ENCODE data around the gene GDF7. TPM values are rescaled to one million over a fixed set of nuclear protein-coding genes. Genes with fewer than 3 reads are reported as not detected.

The GDF7 gene
- total and polyA plus RNA-seq, 2 of the 4 experiments (the other 2 are of a cell fraction) = under 0.01 to 0.02 TPM

- DNase-seq (no peak), ATAC-seq (ENCODE audit: low read depth) (no peak)
- BruUV-seq (replicated peaks) = no TSS peak
- no peaks in the 10 kb centered on the region for H3K9me1 ChIP-seq (ENCODE audit: insufficient read depth, low read length)
- intact Hi-C loops (cut with micrococcal nuclease) = no loop called here
- ChIA-PET CTCF (no interaction called here), POLR2A (ENCODE audit: unreplicated experiment) (interaction anchor here (0.6 kb wide), 1 partner anchor 180 kb away, joined by 3 read pairs; no protein-coding TSS in a partner anchor)
- dilution Hi-C loops (cut with HindIII; ENCODE audit: low sequenced_read_pairs, unreplicated experiment) = loop anchor here (25.0 kb wide), 1 partner anchor 242 kb away; no protein-coding TSS in a partner anchor
- H3K4ac ChIP-seq (ENCODE audit: low read depth, low read length) = no peak overlapping the region
- no peak overlapping the region for H3K56ac ChIP-seq (ENCODE audit: extremely low read depth, insufficient read depth, low read length)
- H4K91ac ChIP-seq (ENCODE audit: insufficient read depth, low read depth, low read length) = no peak overlapping the region
- no peak overlapping the region for H4K5ac ChIP-seq (ENCODE audit: low read depth, low read length)
- no CpG with 5 or more reads among the region's 6 CpGs for WGBS, 2 experiments (ENCODE audit: extremely low coverage in 2 of 2, insufficient read length in 1 of 2)
- H4K20me1 ChIP-seq (ENCODE audit: insufficient read depth, low read length) = no peaks in the 10 kb centered on the region
- H3K9ac ChIP-seq (ENCODE audit: low read depth, low read length) = no peak overlapping the region
- H3K4me1 ChIP-seq (ENCODE audit: control insufficient read depth, insufficient read depth, low read length) = peaks cover 2% of the 10 kb centered on the region
- H3K18ac ChIP-seq (ENCODE audit: low read depth, low read length) = no peak overlapping the region
- H3K4me3 ChIP-seq (ENCODE audit: insufficient read depth, low read depth, low read length) = no peak overlapping the region
- no peak overlapping the region for H4K8ac ChIP-seq (ENCODE audit: low read depth in 2 of 2, low read length in 2 of 2)
- no peak overlapping the region for H2AFZ ChIP-seq (replicated peaks; ENCODE audit: low read length, poor library complexity)
- no peak overlapping the region for H2AK5ac ChIP-seq (ENCODE audit: low read depth, low read length)
- no peaks in the 10 kb centered on the region for H3K27me3 ChIP-seq (ENCODE audit: control insufficient read depth, insufficient read depth, low read length)
- TF ChIP-seq ELK1 (IDR thresholded peaks at IDR 0.05; ENCODE audit: borderline replicate concordance, low read depth, low read length) = no peak
- TF ChIP-seq MAZ (IDR thresholded peaks at IDR 0.05; ENCODE audit: borderline replicate concordance, low read depth, low read length) = no peak
- TF ChIP-seq POLR2A (IDR thresholded peaks at IDR 0.05; ENCODE audit: low read depth, low read length) = no peak
- no peak for TF ChIP-seq BHLHE40 (IDR thresholded peaks at IDR 0.05; ENCODE audit: low read depth, low read length)
- TF ChIP-seq RAD21 (IDR thresholded peaks at IDR 0.05; ENCODE audit: low read length) = no peak
- TF ChIP-seq RCOR1 (IDR thresholded peaks at IDR 0.05; ENCODE audit: insufficient replicate concordance, low read length) = no peak
- no peak for TF ChIP-seq SMC3 (IDR thresholded peaks at IDR 0.05; ENCODE audit: low read depth, low read length)
- no peak for TF ChIP-seq RFX5 (IDR thresholded peaks at IDR 0.05; ENCODE audit: low read depth, low read length)
- TF ChIP-seq MXI1 (IDR thresholded peaks at IDR 0.05; ENCODE audit: borderline replicate concordance, low read depth, low read length) = no peak
- no peak for TF ChIP-seq CEBPB (IDR thresholded peaks at IDR 0.05; ENCODE audit: low read depth, low read length)
- no peak for TF ChIP-seq MAFK (IDR thresholded peaks at IDR 0.05; ENCODE audit: low read depth, low read length)
- TF ChIP-seq USF2 (IDR thresholded peaks at IDR 0.05; ENCODE audit: low read depth, low read length) = no peak
- no peak overlapping the region for H3K14ac ChIP-seq (replicated peaks; ENCODE audit: low read depth, low read length)
- no peaks in the 10 kb centered on the region for H3K79me1 ChIP-seq (ENCODE audit: low read depth in 1 of 2, low read length in 2 of 2)
- H3K4me2 ChIP-seq (ENCODE audit: low read depth, low read length) = no peak overlapping the region
- no peak overlapping the region for H2BK15ac ChIP-seq (ENCODE audit: low read depth, low read length)
- no peak overlapping the region for H3K23ac ChIP-seq (ENCODE audit: low read depth, low read length)
- no peaks in the 10 kb centered on the region for H3K9me3 ChIP-seq (ENCODE audit: control insufficient read depth, insufficient read depth, low read length)
- in situ Hi-C loops (cut with MboI; ENCODE audit: low sequenced_read_pairs) = no loop called here
- no peak overlapping the region for H3K27ac ChIP-seq (ENCODE audit: insufficient read depth, low read length)
- H2AK9ac ChIP-seq (replicated peaks; ENCODE audit: low read depth, low read length, poor library complexity) = no peak overlapping the region
- H3K36me3 ChIP-seq (ENCODE audit: control insufficient read depth, insufficient read depth, low read length) = peaks cover 17% of the 10 kb centered on the region
- H2BK20ac ChIP-seq (ENCODE audit: low read depth, low read length) = no peak overlapping the region
- H2BK5ac ChIP-seq (ENCODE audit: low read depth, low read length, poor library complexity, severe bottlenecking) = no peak overlapping the region
- no peak overlapping the region for H2BK120ac ChIP-seq (ENCODE audit: low read depth, low read length)
Observed at GRCh38 chr2:20629181-20629580, 37.8 kb upstream of the GDF7 start.

Data from IMR-90 (cell line).